ENCODE results near the gene KCNJ2. TPM values are rescaled to one million over a fixed set of nuclear protein-coding genes. Genes with fewer than 3 reads are reported as not detected.

The KCNJ2 gene
- total RNA-seq, 2 donors from 2014 or later, result not detected

GRCh38 chr17:70136131-70136530 lies 33.2 kb upstream of the KCNJ2 start:
- Mint-ChIP-seq H3K9me3 (no peaks in the 10 kb centered on the region), H3K4me3 (no peak overlapping the region), H3K27me3 (ENCODE audit: low read depth) (peaks cover 41% of the 10 kb centered on the region), H3K36me3 (ENCODE audit: insufficient read depth in 2 of 2) (peaks cover 0 to 2% of the 10 kb centered on the region in 2 donors), H3K27ac (no peak overlapping the region), H3K4me1 (ENCODE audit: low read depth) (peaks cover 25% of the 10 kb centered on the region)
- ATAC-seq (replicated peaks in 1 of 2), result no peak
- no peak for DNase-seq

GRCh38 chr17:70137451-70138230 lies 31.7 kb upstream of the KCNJ2 start:
- peak overlapping the region; percentile 22 to 68 for H3K4me3 Mint-ChIP-seq
- no peaks in the 10 kb centered on the region for H3K9me3 Mint-ChIP-seq
- H3K27ac Mint-ChIP-seq, result no peak overlapping the region
- DNase-seq (peak; percentile 58 to 67), ATAC-seq (replicated peaks in 1 of 2) (peak; percentile 98 to 99)
- H3K4me1 Mint-ChIP-seq (ENCODE audit: low read depth), result peaks cover 25% of the 10 kb centered on the region
- peaks cover 0 to 2% of the 10 kb centered on the region in 2 donors for H3K36me3 Mint-ChIP-seq (ENCODE audit: insufficient read depth in 2 of 2)
- H3K27me3 Mint-ChIP-seq (ENCODE audit: low read depth), result peaks cover 38% of the 10 kb centered on the region

DNA sequence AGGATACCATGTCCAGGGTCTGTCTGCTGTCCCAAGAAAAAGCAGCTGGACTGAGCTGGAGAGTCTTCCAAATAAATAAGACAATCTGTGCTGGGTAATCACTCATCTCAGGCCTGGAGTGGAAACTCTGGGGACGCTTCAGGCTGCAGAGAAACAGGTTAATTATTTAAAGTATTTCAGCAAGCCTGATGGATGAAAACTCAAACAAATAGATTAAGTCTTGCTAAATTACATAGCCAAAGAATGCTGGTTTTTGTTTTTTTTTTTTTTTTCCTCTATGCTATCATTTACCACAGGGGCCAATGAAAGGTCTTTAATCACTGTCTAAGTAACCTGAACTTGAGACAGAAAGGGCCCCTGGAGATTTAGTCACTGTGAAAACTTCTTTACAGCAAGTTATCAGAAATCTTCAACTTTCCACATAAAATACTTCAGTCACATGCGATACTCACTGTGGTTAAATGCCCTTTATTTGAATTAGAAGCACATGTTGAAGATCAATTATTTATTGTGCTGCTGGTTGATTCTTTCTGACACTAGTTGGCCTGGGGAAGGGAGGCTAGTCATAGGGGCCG lies 31.0 kb upstream of the KCNJ2 start:
- no peaks in the 10 kb centered on the region for H3K9me3 Mint-ChIP-seq
- DNase-seq, result no peak
- peak overlapping the region; percentile 22 to 68 for H3K4me3 Mint-ChIP-seq
- peaks cover 33% of the 10 kb centered on the region for H3K27me3 Mint-ChIP-seq (ENCODE audit: low read depth)
- no peak overlapping the region for H3K27ac Mint-ChIP-seq
- peaks cover 0 to 1% of the 10 kb centered on the region in 2 donors for H3K36me3 Mint-ChIP-seq (ENCODE audit: insufficient read depth in 2 of 2)
- H3K4me1 Mint-ChIP-seq (ENCODE audit: low read depth), result peaks cover 25% of the 10 kb centered on the region
- ATAC-seq (replicated peaks in 1 of 2), result no peak

- no peak for ATAC-seq (replicated peaks in 1 of 2)
- Mint-ChIP-seq H3K4me1 (ENCODE audit: low read depth) (peaks cover 25% of the 10 kb centered on the region), H3K36me3 (ENCODE audit: insufficient read depth in 2 of 2) (no peaks in the 10 kb centered on the region), H3K27ac (no peak overlapping the region), H3K27me3 (ENCODE audit: low read depth) (peaks cover 25% of the 10 kb centered on the region), H3K9me3 (no peaks in the 10 kb centered on the region), H3K4me3 (no peak overlapping the region)
- no peak for DNase-seq
Measured at GRCh38 chr17:70139449-70139993, 29.8 kb upstream of the KCNJ2 start.

DNA sequence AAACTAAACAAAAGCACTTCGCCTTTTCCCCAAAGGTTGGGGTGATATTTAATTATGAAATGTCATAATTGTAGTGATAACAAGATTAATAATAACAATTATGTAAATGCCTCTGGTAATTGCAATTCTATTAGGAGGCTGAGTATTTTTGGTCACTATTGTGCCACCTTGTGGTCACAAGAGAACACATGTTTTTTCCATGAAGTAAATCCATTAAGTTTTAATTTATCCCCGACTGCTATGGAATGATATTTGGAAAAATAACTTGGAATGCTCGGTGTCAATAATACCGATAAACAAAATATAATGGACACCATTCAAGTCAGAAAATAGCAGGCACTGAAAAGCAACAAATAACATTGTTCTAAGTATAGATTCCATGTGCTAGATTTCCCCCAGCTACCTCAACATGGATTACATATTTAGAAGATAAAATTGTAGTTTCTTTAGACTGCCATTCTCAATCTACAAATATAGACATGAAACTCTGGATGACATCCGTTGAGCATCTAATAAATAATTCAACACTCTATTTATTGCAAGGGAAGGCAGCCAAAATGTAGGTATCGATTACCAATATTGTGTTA lies 25.0 kb upstream of the KCNJ2 start:
- Mint-ChIP-seq H3K27ac (no peak overlapping the region), H3K9me3 (no peaks in the 10 kb centered on the region), H3K27me3 (ENCODE audit: low read depth) (peaks cover 15% of the 10 kb centered on the region), H3K4me1 (ENCODE audit: low read depth) (no peaks in the 10 kb centered on the region), H3K36me3 (ENCODE audit: insufficient read depth in 2 of 2) (no peaks in the 10 kb centered on the region), H3K4me3 (no peak overlapping the region)
- no peak for ATAC-seq (replicated peaks in 1 of 2)
- no peak for DNase-seq

GRCh38 chr17:70153210-70153609 lies 16.1 kb upstream of the KCNJ2 start:
- H3K27ac Mint-ChIP-seq, result no peak overlapping the region

GRCh38 chr17:70157151-70157550 lies 12.2 kb upstream of the KCNJ2 start:
- ATAC-seq (replicated peaks in 1 of 2) (no peak), DNase-seq (no peak)
- H3K27ac Mint-ChIP-seq, result no peak overlapping the region
- no peaks in the 10 kb centered on the region for H3K9me3 Mint-ChIP-seq
- no peaks in the 10 kb centered on the region for H3K4me1 Mint-ChIP-seq (ENCODE audit: low read depth)
- H3K27me3 Mint-ChIP-seq (ENCODE audit: low read depth), result peaks cover 13% of the 10 kb centered on the region
- no peaks in the 10 kb centered on the region for H3K36me3 Mint-ChIP-seq (ENCODE audit: insufficient read depth in 2 of 2)
- no peak overlapping the region for H3K4me3 Mint-ChIP-seq

More at GRCh38 chr17:70153210-70153609, 16.1 kb upstream of the KCNJ2 start:
- no peaks in the 10 kb centered on the region for H3K9me3 Mint-ChIP-seq
- no peak for ATAC-seq (replicated peaks in 1 of 2)
- DNase-seq, result no peak
- H3K4me1 Mint-ChIP-seq (ENCODE audit: low read depth), result no peaks in the 10 kb centered on the region
- peaks cover 21% of the 10 kb centered on the region for H3K27me3 Mint-ChIP-seq (ENCODE audit: low read depth)
- H3K4me3 Mint-ChIP-seq, result no peak overlapping the region
- no peaks in the 10 kb centered on the region for H3K36me3 Mint-ChIP-seq (ENCODE audit: insufficient read depth in 2 of 2)

GRCh38 chr17:70158180-70158579 lies 11.2 kb upstream of the KCNJ2 start:
- DNase-seq, result no peak
- Mint-ChIP-seq H3K27ac (no peak overlapping the region), H3K27me3 (ENCODE audit: low read depth) (peaks cover 11% of the 10 kb centered on the region), H3K4me1 (ENCODE audit: low read depth) (no peaks in the 10 kb centered on the region), H3K36me3 (ENCODE audit: insufficient read depth in 2 of 2) (no peaks in the 10 kb centered on the region), H3K9me3 (no peaks in the 10 kb centered on the region), H3K4me3 (no peak overlapping the region)
- no peak for ATAC-seq (replicated peaks in 1 of 2)

GRCh38 chr17:70158591-70158990 lies 10.7 kb upstream of the KCNJ2 start:
- Mint-ChIP-seq H3K27me3 (ENCODE audit: low read depth) (peaks cover 8% of the 10 kb centered on the region), H3K4me1 (ENCODE audit: low read depth) (no peaks in the 10 kb centered on the region), H3K4me3 (no peak overlapping the region), H3K27ac (no peak overlapping the region), H3K36me3 (ENCODE audit: insufficient read depth in 2 of 2) (no peaks in the 10 kb centered on the region), H3K9me3 (no peaks in the 10 kb centered on the region)
- DNase-seq (no peak), ATAC-seq (replicated peaks in 1 of 2) (no peak)

- no peaks in the 10 kb centered on the region for H3K36me3 Mint-ChIP-seq (ENCODE audit: insufficient read depth in 2 of 2)
- ATAC-seq (replicated peaks in 1 of 2) (no peak), DNase-seq (no peak)
- H3K9me3 Mint-ChIP-seq, result no peaks in the 10 kb centered on the region
- no peaks in the 10 kb centered on the region for H3K4me1 Mint-ChIP-seq (ENCODE audit: low read depth)
- H3K4me3 Mint-ChIP-seq, result no peak overlapping the region
- no peak overlapping the region for H3K27ac Mint-ChIP-seq
- peaks cover 15% of the 10 kb centered on the region for H3K27me3 Mint-ChIP-seq (ENCODE audit: low read depth)
Measured at GRCh38 chr17:70159980-70160379, 9.4 kb upstream of the KCNJ2 start.

GRCh38 chr17:70161519-70161918 lies 7.8 kb upstream of the KCNJ2 start:
- no peaks in the 10 kb centered on the region for H3K4me1 Mint-ChIP-seq (ENCODE audit: low read depth)
- H3K4me3 Mint-ChIP-seq, result no peak overlapping the region
- peaks cover 23% of the 10 kb centered on the region for H3K27me3 Mint-ChIP-seq (ENCODE audit: low read depth)
- no peak for ATAC-seq (replicated peaks in 1 of 2)
- H3K36me3 Mint-ChIP-seq (ENCODE audit: insufficient read depth in 2 of 2), result no peaks in the 10 kb centered on the region
- H3K9me3 Mint-ChIP-seq, result no peaks in the 10 kb centered on the region
- DNase-seq, result no peak
- H3K27ac Mint-ChIP-seq, result no peak overlapping the region

- H3K4me3 Mint-ChIP-seq, result no peak overlapping the region
- H3K4me1 Mint-ChIP-seq (ENCODE audit: low read depth), result peaks cover 16% of the 10 kb centered on the region
- no peaks in the 10 kb centered on the region for H3K9me3 Mint-ChIP-seq
- ATAC-seq (replicated peaks in 1 of 2) (no peak), DNase-seq (no peak)
- no peak overlapping the region for H3K27ac Mint-ChIP-seq
- H3K27me3 Mint-ChIP-seq (ENCODE audit: low read depth), result peaks cover 57% of the 10 kb centered on the region
- no peaks in the 10 kb centered on the region for H3K36me3 Mint-ChIP-seq (ENCODE audit: insufficient read depth in 2 of 2)
Measured at GRCh38 chr17:70165383-70165782, 3.9 kb upstream of the KCNJ2 start.

- Mint-ChIP-seq H3K4me1 (ENCODE audit: low read depth) (peaks cover 16% of the 10 kb centered on the region), H3K36me3 (ENCODE audit: insufficient read depth in 2 of 2) (no peaks in the 10 kb centered on the region), H3K9me3 (no peaks in the 10 kb centered on the region), H3K27me3 (ENCODE audit: low read depth) (peaks cover 67% of the 10 kb centered on the region), H3K27ac (no peak overlapping the region), H3K4me3 (no peak overlapping the region)
- DNase-seq, result no peak
- ATAC-seq (replicated peaks in 1 of 2), result no peak
Measured at GRCh38 chr17:70166615-70167014, 2.7 kb upstream of the KCNJ2 start.
